Frontal cortex (tissue), 4 donors: ENCODE results near the gene PSAPL1. TPM values are rescaled to one million over a fixed set of nuclear protein-coding genes. Genes with fewer than 3 reads are reported as not detected.

Source experiments
- DNase-seq, 2 donors: peaks; one replicate each; pipeline ENCODE4 v3.0.0; 2012; ENCODE audit warnings: low spot score in 2 of 2
- FAIRE-seq: peaks from 2 replicates; lab custom pipeline; 2012; peaks lifted over from hg19 to GRCh38; lab: Jason Lieb, UNC
- total RNA-seq: library from RNA; depleted of rRNA; stranded (reverse); fragments of >200 nt; gene quantifications from one replicate; pipeline ENCODE4 v1.2.3, GENCODE V29; 2014
- donor health status: control.
- donor health status: control.
- donor health status: control.

PSAPL1 gene
- total RNA-seq, result not detected

DNA sequence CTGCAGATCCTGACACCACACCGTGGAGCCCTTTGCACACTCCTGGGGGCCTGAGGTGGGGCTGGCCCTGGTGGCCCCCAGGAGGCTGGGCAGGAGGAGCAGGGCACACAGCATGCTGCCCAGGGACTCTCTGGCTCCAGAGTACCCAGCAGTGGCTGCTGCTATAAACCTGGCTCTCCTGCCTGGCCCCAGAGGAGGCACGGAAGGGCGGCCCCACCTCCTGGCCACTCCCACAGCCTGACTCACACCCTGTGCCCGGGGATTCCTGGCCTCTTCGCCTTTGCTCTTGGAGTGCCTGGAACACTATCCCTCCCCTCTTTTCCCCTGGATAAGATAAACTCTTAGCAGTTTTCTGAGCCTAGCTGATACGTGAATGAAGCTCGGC, at the start of gene PSAPL1:
Gene PSAPL1 (minus strand): TSS at position 165 of the 385 bp plus-strand sequence. CDS start 51 bp downstream, at position 114.
- no peak for FAIRE-seq
- no peak for DNase-seq

GRCh38 chr4:7481227-7481626, 46.5 kb upstream of the PSAPL1 start:
- DNase-seq (no peak), FAIRE-seq (no peak)

- FAIRE-seq, result no peak
Observed at GRCh38 chr4:7480423-7480822, 45.7 kb upstream of the PSAPL1 start.

DNA sequence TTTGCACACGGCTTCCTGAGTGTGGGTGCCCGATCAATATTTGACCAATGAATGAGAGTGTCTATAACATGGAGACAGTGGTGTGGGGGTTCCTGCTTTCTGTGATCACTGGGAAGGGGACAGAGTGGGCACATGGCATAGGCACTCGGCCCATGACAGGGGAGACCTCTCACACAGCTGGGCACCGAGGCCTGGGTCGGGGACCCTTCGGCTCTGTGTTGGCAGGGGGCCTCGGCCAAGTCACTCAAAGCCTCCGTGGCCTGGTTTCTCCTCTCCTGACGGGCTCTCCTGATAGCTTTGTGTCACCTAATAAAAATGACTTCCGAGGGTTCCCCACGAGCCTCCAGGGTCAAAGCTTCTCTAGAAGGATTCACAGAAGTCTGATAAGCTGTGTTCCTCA, 43.9 kb upstream of the PSAPL1 start:
- no peak for FAIRE-seq
- DNase-seq, result no peak

More at GRCh38 chr4:7480423-7480822, 45.7 kb upstream of the PSAPL1 start:
- DNase-seq, result no peak

DNA sequence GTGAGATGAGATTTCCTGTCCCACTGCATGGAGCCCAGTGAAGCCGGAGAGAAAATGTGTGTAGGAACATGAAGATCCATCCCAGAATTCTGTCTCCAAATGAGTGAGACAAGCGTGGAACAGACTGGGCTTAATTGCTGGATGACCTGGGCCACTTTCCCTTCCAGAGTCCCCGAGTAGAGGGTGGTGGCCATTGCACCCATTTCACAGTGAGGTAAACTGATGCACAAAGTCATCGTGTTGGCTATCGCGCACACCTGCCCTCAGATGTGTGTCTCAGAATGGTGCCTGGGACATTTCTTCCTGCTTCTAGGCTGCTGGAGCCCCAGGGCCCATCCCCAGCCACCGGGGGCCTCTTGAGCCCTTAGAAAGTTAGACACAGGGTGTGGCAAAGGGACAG, 43.0 kb upstream of the PSAPL1 start:
- FAIRE-seq, result no peak

DNA sequence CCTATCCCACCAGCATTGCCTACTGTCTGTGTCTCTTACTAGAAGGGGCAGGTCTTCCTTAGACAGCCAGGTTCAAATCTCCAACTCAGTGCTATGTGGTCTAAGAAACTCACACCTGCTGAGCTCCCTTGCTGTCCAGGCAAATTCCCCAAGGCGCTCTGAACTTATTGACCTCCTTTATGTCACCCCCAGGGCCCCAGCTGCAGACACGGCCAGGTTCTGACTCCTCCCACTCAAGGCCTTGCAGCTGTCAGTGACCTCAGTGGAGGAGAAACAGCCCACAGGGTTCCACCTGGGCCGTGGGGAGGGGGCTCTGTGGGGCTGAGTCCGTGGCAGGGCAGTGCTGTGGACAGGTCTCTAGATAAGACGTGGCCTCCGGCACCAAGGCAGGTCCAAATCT, 42.1 kb upstream of the PSAPL1 start:
- no peak for DNase-seq
- no peak for FAIRE-seq

More for the DNA sequence above, 43.0 kb upstream of the PSAPL1 start:
- no peak for DNase-seq

GRCh38 chr4:7475207-7475606, 40.5 kb upstream of the PSAPL1 start:
- FAIRE-seq (no peak), DNase-seq (no peak)

- DNase-seq, result no peak
- no peak for FAIRE-seq
Observed at GRCh38 chr4:7474320-7474719, 39.6 kb upstream of the PSAPL1 start.

GRCh38 chr4:7473081-7473480, 38.4 kb upstream of the PSAPL1 start:
- FAIRE-seq (no peak), DNase-seq (no peak)

GRCh38 chr4:7472442-7473013, 37.8 kb upstream of the PSAPL1 start:
- DNase-seq (no peak), FAIRE-seq (no peak)

DNA sequence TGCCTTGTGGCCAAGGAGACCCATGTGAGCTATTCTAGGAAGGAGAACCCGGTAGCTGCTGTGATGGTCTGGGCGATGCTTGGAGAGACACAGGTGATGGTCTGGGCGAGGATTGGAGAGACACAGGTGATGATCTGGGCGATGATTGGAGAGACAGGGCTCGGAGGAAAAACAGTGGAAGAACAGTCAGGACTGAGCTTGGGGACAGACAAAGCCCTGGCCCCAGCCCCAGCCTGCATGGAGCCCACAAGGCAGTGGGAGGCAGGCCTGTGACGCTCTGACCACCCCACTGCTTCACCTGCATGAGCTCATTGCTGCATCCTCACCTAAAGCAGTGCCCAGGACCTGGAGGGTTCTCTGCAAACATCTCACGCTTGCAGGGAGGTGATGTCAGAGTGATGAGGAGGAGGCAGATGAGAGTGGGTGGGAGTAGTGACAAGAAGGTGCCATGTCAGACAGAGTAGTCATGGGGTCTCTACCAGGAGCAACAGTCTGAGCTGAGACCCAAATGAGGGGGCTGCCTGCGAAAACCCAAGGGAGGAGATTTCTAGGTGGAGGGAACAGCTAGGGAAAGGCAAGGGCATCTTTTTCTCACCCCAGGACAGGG, 35.9 kb upstream of the PSAPL1 start:
- no peak for FAIRE-seq
- DNase-seq, result no peak

GRCh38 chr4:7470111-7470510, 35.4 kb upstream of the PSAPL1 start:
- DNase-seq (no peak), FAIRE-seq (no peak)

DNA sequence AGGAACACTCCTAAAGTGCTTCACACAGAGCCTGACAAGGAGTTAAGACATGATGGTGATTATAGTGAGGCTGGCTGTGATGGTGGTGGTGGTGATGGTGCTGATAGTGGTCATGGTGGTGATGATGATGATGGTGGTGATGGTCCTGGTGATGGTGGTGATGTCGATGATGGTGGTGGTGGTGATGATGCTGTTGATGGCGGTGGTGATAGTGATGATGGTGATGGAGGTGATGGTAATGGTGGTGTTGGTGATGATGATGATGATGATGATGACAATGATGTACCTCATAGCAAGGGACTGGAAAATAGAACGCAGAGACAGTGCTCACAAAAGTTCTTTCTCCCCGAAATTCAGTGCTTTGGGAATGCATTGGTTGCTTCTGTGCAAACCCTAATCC, 34.3 kb upstream of the PSAPL1 start:
- DNase-seq, result no peak
- no peak for FAIRE-seq

- FAIRE-seq (no peak), DNase-seq (no peak)
Observed at GRCh38 chr4:7467471-7467870, 32.7 kb upstream of the PSAPL1 start.

DNA sequence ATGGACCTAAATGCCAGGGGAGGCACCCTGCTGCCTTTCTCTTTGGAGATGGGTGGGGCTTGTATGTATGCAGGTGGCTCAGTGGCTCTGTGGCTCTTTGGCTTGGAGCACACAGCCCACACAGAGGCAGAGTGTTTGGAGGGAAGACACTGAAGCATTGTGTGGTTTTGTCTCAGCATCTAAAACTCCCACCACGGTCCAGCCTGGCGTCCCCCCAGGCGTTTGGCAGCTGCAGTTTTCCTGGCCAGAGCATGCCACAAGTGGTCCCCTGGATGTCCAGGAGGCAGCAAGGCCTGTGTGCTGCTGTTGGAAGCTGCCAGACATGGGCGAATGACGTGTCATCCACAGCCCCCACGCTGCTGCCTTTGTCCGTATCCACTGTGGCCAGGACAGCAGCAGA, 32.2 kb upstream of the PSAPL1 start:
- FAIRE-seq, result no peak
- peak; percentile 59 to 75 for DNase-seq

- FAIRE-seq (no peak), DNase-seq (no peak)
Observed at GRCh38 chr4:7466215-7466614, 31.5 kb upstream of the PSAPL1 start.

- FAIRE-seq (no peak), DNase-seq (no peak)
Observed at GRCh38 chr4:7465017-7465416, 30.3 kb upstream of the PSAPL1 start.

GRCh38 chr4:7464259-7464655, 29.5 kb upstream of the PSAPL1 start:
- no peak for DNase-seq
- FAIRE-seq, result no peak

GRCh38 chr4:7463566-7464258, 29.0 kb upstream of the PSAPL1 start:
- DNase-seq, result no peak

GRCh38 chr4:7462509-7462971, 27.8 kb upstream of the PSAPL1 start:
- no peak for FAIRE-seq
- peak; percentile 58 to 61 for DNase-seq

More at GRCh38 chr4:7463566-7464258, 29.0 kb upstream of the PSAPL1 start:
- FAIRE-seq, result no peak

GRCh38 chr4:7461230-7461629, 26.5 kb upstream of the PSAPL1 start:
- peak in 1 of 2 donors; percentile 46 for DNase-seq
- no peak for FAIRE-seq
